ENCODE results near the gene RPS18.

GRCh38 chr6:33243476-33243875, 28.4 kb upstream of the RPS18 start:
- no peak for TF ChIP-seq POLR2AphosphoS5 (IDR thresholded peaks at IDR 0.05; ENCODE audit: low read depth, low read length)
- no peak for TF ChIP-seq POLR2A (IDR thresholded peaks at IDR 0.05; ENCODE audit: low read depth, low read length)
- no peak for TF ChIP-seq TAF1 (IDR thresholded peaks at IDR 0.05; ENCODE audit: low read depth, low read length)
- TF ChIP-seq POU2F2 (IDR thresholded peaks at IDR 0.05; ENCODE audit: low read depth, low read length), result no peak
- TF ChIP-seq SPI1 (IDR thresholded peaks at IDR 0.05; ENCODE audit: low read depth, low read length), result no peak

All from GM12891 (cell line).